Prostate gland (tissue), 2 donors: ENCODE data around the gene HTATSF1. TPM values are rescaled to one million over a fixed set of nuclear protein-coding genes. Genes with fewer than 3 reads are reported as not detected.
A peak's percentile ranks its signal among the peaks of the same experiment; 100 is the strongest.

Experiments used
- DNase-seq: peaks from one replicate; pipeline ENCODE4 v3.0.0-alpha.2; 2019; ENCODE audit warnings: low spot score
- H3K27ac ChIP-seq, 2 donors: fragments of 200-600 bp; sonication (generic); 2 replicates each; pipeline ENCODE4 v1.5.1; 2017 to 2019
- H3K27me3 ChIP-seq: fragments of 200-600 bp; sonication (generic); replicated peaks from 2 replicates; pipeline ENCODE4 v1.5.1; 2019; ENCODE audit not compliant: insufficient read depth
- H3K36me3 ChIP-seq, 2 donors: fragments of 200-600 bp; sonication (generic); 1 replicate in 1 of 2; 2 replicates in 1 of 2; pipeline versions ENCODE4 v1.5.1 to v1.8.1; 2017 to 2019
- H3K4me1 ChIP-seq: fragments of 200-600 bp; sonication (generic); replicated peaks from 2 replicates; pipeline ENCODE4 v1.5.1; 2019
- H3K4me3 ChIP-seq, 2 donors: fragments of 200-600 bp; sonication (generic); 2 replicates each; pipeline ENCODE4 v1.5.1; 2017 to 2019
- H3K9me3 ChIP-seq: fragments of 200-600 bp; sonication (generic); 2 replicates; pipeline ENCODE4 v1.5.1; 2017
- POLR2A ChIP-seq: fragments of 450-650 bp; IDR thresholded peaks from one replicate; pipeline ENCODE4 v1.6.1; 2016; ENCODE audit warnings: antibody characterized with exemption, mild to moderate bottlenecking
- POLR2AphosphoS5 ChIP-seq: sonication (generic); formaldehyde crosslinking; IDR thresholded peaks from one replicate; pipeline ENCODE4 v1.6.1; 2017; ENCODE audit warnings: antibody characterized with exemption
- WGBS: methylation state at CpG from one replicate; pipeline ENCODE4 v1.1.5; 2018; 5-methylcytosine and 5-hydroxymethylcytosine counted together
- intact Hi-C: fragments of 100-400 bp; cut with DNase I; formaldehyde crosslinking; loops from one replicate; pipeline ENCODE4 v1.14.2; 2022
- total RNA-seq, 2 donors: library from RNA; depleted of rRNA; stranded (reverse); fragments of >200 nt; gene quantifications; one replicate each; pipeline ENCODE4 v1.1.0, GENCODE V29; 2016
- TF ChIP-seq, protein P1 (sequence below), 4 experiments: fragments of 200-600 bp in 2 of 4; fragments of 450-650 bp in 2 of 4; sonication (generic) in 2 of 4; IDR thresholded peaks; 1 replicate in 3 of 4; 2 replicates in 1 of 4; pipeline ENCODE4 v1.5.1; 2016 to 2019; ENCODE audit warnings: antibody characterized with exemption in 4 of 4, mild to moderate bottlenecking in 2 of 4, moderate library complexity in 2 of 4

The HTATSF1 gene, protein sequence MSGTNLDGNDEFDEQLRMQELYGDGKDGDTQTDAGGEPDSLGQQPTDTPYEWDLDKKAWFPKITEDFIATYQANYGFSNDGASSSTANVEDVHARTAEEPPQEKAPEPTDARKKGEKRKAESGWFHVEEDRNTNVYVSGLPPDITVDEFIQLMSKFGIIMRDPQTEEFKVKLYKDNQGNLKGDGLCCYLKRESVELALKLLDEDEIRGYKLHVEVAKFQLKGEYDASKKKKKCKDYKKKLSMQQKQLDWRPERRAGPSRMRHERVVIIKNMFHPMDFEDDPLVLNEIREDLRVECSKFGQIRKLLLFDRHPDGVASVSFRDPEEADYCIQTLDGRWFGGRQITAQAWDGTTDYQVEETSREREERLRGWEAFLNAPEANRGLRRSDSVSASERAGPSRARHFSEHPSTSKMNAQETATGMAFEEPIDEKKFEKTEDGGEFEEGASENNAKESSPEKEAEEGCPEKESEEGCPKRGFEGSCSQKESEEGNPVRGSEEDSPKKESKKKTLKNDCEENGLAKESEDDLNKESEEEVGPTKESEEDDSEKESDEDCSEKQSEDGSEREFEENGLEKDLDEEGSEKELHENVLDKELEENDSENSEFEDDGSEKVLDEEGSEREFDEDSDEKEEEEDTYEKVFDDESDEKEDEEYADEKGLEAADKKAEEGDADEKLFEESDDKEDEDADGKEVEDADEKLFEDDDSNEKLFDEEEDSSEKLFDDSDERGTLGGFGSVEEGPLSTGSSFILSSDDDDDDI
- 10 to 100 TPM; 63.9 to 88.3 TPM for total RNA-seq

DNA sequence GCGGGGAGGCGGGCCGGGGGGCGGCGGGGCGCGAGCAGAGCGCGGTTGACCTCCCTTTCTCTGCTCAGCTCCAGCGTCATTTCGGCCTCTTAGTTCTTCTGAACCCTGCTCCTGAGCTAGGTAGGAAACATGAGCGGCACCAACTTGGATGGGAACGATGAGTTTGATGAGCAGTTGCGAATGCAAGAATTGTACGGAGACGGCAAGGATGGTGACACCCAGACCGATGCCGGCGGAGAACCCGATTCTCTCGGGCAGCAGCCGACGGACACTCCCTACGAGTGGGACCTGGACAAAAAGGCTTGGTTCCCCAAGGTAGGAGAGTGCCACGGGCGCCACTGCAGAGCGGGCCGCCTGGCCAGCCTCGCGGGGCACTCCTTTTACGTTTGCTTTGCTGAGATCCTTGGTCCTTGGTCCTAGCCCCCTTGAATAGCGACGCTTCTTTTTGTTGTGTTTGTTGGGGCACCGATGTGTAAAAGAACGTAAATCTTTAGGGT is at the start of gene HTATSF1:
Gene HTATSF1 (plus strand): TSS at position 37 of the 497 bp plus-strand sequence. CDS start 93 bp downstream, at position 130.
- WGBS: 0% methylated on average over 14 of the region's 35 CpGs
- intact Hi-C loops: loop anchor here (5.0 kb wide), 1 partner anchor 525 kb away; the partner anchor contains the start of gene MMGT1
- no peaks in the 10 kb centered on the region for H3K9me3 ChIP-seq

DNA sequence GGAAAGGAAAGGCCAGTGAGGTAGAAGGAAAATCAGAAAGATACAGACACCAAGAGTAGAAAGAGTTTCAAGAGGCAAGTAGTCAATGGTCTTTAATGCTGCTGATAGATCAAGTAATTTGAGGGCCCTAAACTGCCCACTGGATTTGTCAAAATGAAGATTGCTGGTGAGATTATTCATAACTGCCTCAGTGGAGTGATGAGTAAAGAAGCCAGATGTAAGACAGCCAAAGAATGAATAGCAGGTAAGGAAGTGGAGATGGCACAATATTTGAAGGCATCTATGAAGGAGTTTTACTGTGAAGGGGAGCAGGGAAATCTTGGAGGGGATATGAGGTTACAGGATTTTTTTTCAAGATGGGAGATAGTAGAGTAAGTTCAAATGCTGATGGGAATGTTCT is 49.4 kb upstream of the HTATSF1 start:
- no peaks in the 10 kb centered on the region for H3K36me3 ChIP-seq
- no peak overlapping the region for H3K4me3 ChIP-seq
- H3K27me3 ChIP-seq: no peaks in the 10 kb centered on the region
- no peak for TF ChIP-seq POLR2A
- TF ChIP-seq, protein P1, sequence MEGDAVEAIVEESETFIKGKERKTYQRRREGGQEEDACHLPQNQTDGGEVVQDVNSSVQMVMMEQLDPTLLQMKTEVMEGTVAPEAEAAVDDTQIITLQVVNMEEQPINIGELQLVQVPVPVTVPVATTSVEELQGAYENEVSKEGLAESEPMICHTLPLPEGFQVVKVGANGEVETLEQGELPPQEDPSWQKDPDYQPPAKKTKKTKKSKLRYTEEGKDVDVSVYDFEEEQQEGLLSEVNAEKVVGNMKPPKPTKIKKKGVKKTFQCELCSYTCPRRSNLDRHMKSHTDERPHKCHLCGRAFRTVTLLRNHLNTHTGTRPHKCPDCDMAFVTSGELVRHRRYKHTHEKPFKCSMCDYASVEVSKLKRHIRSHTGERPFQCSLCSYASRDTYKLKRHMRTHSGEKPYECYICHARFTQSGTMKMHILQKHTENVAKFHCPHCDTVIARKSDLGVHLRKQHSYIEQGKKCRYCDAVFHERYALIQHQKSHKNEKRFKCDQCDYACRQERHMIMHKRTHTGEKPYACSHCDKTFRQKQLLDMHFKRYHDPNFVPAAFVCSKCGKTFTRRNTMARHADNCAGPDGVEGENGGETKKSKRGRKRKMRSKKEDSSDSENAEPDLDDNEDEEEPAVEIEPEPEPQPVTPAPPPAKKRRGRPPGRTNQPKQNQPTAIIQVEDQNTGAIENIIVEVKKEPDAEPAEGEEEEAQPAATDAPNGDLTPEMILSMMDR (IDR thresholded peaks at IDR 0.05): no peak
- TF ChIP-seq POLR2AphosphoS5: no peak
- intact Hi-C loops: no loop called here
- H3K27ac ChIP-seq: no peak overlapping the region
- no peak for DNase-seq
- H3K9me3 ChIP-seq: no peaks in the 10 kb centered on the region
- H3K4me1 ChIP-seq: no peaks in the 10 kb centered on the region

More for the DNA sequence above, at the start of gene HTATSF1:
- Histone ChIP-seq H3K4me3 (peak within 1 kb of the TSS; percentile 53 to 56), H3K27me3 (no peaks in the 10 kb centered on the region), H3K27ac (peak within 1 kb of the TSS; percentile 89 to 95), H3K4me1 (no peaks in the 10 kb centered on the region), H3K36me3 (no peaks in the 10 kb centered on the region)
- no peak for DNase-seq
- TF ChIP-seq POLR2AphosphoS5: no peak
- TF ChIP-seq POLR2A: no peak

DNA sequence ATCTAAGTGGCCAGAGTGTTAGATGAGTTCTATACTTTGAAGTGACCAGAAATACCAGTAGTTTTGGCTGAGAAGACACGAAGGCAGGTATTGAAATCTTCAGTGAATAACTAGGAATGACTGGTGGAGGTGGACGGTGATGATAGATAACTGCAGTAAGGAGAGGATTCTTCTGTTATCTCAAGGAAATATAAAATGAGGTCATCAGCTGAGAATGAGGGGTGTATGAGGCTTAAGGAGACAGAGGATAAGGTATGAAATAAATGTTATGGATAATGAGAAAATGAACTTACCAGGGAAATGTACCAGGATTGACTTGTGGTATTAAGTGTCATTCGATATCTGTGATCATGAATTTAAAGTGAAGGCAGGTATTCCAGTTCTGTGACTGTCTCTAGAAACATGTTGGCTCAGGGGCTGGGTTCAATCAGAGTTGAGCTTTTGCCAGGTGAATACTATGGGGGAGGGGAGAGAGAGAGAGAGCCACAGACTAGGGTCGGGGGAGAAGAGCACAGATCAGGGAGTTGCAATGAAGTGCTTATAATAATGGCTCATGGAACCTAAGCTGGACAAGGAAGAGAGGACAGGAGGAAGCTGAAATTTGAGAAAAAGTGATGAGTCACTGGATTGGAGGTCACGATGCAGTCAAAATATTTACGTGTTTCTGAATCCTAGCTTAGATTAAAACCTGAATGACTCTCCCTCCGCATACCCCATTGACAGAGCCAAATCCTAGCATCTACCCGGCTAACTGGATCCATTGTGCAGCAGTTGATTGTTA is 47.2 kb upstream of the HTATSF1 start:
- H3K4me3 ChIP-seq: no peak overlapping the region
- H3K36me3 ChIP-seq: no peaks in the 10 kb centered on the region
- H3K9me3 ChIP-seq: no peaks in the 10 kb centered on the region
- TF ChIP-seq POLR2AphosphoS5: no peak
- TF ChIP-seq, protein P1 (IDR thresholded peaks at IDR 0.05): no peak
- TF ChIP-seq POLR2A: no peak
- H3K27me3 ChIP-seq: no peaks in the 10 kb centered on the region
- no peaks in the 10 kb centered on the region for H3K4me1 ChIP-seq
- H3K27ac ChIP-seq: no peak overlapping the region
- no peak for DNase-seq
- 59% methylated on average over 8 of the region's 8 CpGs for WGBS
- intact Hi-C loops: no loop called here

DNA sequence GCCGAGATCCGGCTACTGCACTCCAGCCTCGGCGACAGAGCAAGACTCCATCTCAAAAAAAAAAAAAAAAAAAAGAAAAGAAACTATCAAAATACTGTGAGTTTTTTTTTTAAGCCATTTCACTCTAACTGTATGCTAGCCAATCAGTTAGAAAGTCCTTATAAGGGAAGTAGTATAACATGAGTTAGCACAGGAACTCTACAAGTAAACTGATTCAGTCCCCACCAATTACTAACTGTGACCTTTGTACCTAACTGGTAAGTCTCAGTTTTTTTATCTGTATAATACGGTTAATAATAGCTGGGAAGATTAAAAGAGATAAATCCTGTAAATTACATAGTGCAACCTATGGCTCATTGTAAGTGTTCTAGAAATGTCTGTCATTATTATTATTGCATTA is 44.8 kb upstream of the HTATSF1 start:
- WGBS: 78% methylated on average over 5 of the region's 5 CpGs
- Histone ChIP-seq H3K27me3 (no peaks in the 10 kb centered on the region), H3K9me3 (no peaks in the 10 kb centered on the region), H3K27ac (no peak overlapping the region), H3K4me1 (no peaks in the 10 kb centered on the region), H3K36me3 (no peaks in the 10 kb centered on the region), H3K4me3 (no peak overlapping the region)
- DNase-seq: no peak
- TF ChIP-seq POLR2A (no peak), POLR2AphosphoS5 (no peak)
- TF ChIP-seq, protein P1 (IDR thresholded peaks at IDR 0.05): no peak
- intact Hi-C loops: no loop called here

DNA sequence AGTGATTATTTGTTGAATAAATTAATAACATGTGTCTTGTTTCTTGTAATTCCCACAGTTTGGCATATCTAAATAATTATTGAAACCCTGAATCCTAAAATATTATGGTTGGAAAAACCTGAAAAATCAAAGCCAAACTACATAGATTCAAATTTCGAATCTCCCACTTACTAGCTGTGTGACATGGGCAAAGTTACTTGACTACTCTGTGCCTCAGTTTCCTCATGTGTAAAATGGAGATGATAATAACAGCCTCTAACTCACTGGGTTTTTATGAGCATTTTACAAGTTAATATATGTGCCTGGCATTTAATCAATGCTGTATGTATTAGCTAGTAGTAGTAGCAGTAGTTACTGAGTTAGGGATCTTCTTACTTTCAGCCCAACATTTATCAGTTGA is 44.3 kb upstream of the HTATSF1 start:
- intact Hi-C loops: no loop called here
- H3K27me3 ChIP-seq: no peaks in the 10 kb centered on the region
- DNase-seq: no peak
- no peak overlapping the region for H3K4me3 ChIP-seq
- no peaks in the 10 kb centered on the region for H3K4me1 ChIP-seq
- no peaks in the 10 kb centered on the region for H3K36me3 ChIP-seq
- WGBS: 84% methylated on average over 1 of the region's 1 CpG
- no peak overlapping the region for H3K27ac ChIP-seq
- H3K9me3 ChIP-seq: no peaks in the 10 kb centered on the region
- TF ChIP-seq, protein P1 (IDR thresholded peaks at IDR 0.05): no peak
- TF ChIP-seq POLR2AphosphoS5: no peak
- no peak for TF ChIP-seq POLR2A
